Epithelial cell of prostate (primary cell): ENCODE measurements around the gene SERPINB1.
A peak's percentile ranks its signal among the peaks of the same experiment; 100 is the strongest.
"Not testable (repeated sequence)": the region's sequence is repeated elsewhere in the genome, so short reads cannot be mapped to it uniquely, and the experiment has no call there.

Experiments
- DNase-seq: peaks from one replicate; pipeline ENCODE4 v3.0.0-alpha.2; 2011; ENCODE audit warnings: low read depth, low spot score
- H3K27ac ChIP-seq: fragments of 450-650 bp; 2 replicates; pipeline ENCODE4 v1.5.1; 2017; ENCODE audit warnings: mild to moderate bottlenecking

SERPINB1 gene

DNA sequence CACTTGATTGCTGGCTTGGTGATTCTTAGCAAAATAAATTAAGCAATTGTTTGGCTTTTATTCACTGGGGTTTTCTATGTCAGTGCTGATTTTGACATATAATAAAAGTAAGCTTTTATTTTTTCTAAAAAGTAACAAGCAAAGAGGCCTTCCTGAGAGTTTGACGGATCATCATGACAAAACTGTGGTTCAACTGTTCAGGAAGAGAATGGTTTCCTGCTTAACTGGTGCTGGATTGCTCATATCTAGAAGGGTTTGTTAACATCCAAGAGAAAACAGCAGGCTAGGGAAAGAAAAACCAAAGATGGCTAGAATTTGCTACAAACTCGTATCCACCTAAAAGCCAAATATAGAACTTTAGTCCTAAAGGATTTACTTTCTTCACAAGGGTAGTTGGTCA lies 21.2 kb downstream of the SERPINB1 start:
- peak overlapping the region; percentile 26 for H3K27ac ChIP-seq
- no peak for DNase-seq

DNA sequence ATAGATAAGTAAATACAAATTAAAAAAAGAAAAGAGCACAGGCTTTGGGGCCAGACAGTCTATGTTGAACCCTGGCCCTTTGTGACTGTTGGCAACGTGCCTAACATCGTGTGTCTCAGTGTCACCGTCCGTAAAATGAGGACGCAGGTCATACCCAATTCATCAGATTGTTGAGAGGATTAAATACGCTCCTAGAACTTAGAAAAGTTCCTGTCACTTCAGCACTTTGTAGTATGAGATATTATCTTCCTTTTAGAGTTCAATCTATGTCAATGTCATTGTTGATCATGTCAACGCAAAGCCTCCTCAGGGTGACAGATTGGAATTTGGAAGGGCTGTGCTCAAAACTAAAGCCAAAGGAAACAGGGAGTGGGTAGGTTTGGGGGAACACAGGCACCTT lies 21.7 kb downstream of the SERPINB1 start:
- DNase-seq: no peak
- peak overlapping the region; percentile 26 for H3K27ac ChIP-seq

DNA sequence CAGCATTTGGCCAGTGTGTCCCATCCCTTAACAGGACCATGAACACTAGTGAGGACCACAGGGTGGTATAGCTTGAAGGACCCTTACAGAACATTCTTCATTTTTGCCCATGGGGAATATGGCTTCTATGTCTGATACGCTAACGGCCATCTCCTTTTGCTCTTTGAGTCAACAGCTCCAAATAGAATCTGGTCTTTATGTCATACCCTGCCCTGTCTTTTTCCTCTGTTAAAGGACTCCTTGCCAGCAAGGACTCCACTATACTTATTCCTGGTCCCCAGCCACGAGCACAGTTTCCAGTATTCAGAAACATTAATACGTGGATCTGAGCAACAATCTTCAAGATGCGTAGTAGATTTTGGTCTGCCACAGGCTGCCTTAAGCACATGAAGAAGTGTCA lies 22.5 kb downstream of the SERPINB1 start:
- no peak for DNase-seq
- H3K27ac ChIP-seq: peak overlapping the region; percentile 95

DNA sequence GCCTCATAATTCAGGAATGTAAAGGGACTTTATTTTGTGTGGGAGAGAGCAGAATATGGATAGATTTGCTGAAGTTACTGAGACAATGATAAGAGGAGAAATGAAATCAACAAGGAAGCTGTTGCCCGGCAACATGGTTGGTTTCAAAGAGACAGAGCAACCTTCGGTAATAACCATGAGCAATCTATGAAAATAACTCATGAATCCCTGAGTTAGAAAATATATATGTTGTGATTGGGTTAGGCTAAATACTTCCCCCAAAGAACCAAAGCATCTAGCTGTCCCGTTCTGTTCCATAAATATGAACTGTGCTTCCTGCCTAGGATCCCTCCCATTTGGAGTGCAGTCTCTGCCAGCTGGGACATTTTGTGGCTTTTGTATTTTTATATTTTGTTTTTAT lies 23.1 kb downstream of the SERPINB1 start:
- no peak for DNase-seq
- H3K27ac ChIP-seq: peak overlapping the region; percentile 95

DNA sequence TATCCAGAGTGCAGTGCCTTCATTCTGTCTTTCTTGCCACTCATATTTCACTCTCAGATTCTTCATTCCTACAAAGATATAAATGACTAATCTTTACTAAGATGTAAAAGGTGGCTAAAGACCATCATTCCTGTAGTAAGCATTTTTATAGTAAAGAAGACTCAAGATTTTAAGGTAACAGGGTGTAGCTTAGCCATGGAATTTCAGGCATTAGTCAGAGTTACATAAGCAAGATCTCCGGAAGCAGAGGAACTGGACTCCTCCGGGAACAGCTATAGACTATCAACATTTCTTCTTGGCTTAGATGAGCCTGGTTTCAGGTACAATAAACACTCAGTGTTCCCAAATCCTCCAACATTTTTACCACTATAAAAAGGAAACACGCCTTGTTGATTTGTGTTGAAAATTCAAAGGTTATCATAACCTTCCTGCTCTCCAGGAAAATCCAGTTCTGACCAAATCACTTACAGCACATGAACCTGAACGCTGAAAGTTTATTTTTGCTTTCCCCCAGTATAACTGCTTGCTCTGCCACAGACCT lies 23.7 kb downstream of the SERPINB1 start:
- DNase-seq: no peak
- peak overlapping the region; percentile 95 for H3K27ac ChIP-seq

DNA sequence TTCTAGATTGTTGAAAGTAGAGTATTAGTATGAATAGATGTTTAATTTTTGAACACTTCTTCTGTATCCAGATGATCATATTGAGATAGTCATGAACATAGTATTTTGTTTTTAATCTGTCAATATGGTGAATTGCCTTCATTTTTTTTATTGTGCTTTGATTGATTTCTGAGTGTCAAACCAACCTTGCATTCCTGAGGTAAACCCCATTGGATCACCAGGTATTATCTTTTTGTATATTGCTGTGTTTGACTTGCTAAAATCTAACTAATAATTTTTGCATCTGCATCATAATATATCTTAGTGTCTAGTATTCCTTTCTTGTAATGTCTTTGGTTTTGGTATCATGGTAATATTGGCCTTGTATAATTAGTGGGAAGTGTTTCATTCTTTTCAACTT lies 25.5 kb downstream of the SERPINB1 start:
- no peak overlapping the region for H3K27ac ChIP-seq
- no peak for DNase-seq

DNA sequence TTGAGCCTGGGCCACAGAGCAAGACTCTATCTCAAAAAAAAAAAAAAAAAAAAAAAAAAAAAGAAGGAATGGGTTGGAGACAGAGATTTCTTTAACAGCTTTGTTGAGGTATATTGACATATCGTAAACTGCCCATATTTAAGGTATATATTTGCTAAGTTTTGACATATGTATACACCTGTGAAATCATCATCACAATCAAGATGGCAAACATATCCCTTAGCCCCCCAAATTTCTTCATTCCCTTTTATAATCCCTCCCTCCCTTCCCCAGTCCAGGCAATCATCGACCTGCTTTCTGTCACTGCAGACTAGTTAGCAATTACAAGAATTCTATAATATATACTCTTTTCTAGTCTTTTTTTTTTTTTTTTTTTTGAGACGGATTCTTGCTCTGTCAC lies 29.0 kb downstream of the SERPINB1 start:
- no peak for DNase-seq
- no peak overlapping the region for H3K27ac ChIP-seq

DNA sequence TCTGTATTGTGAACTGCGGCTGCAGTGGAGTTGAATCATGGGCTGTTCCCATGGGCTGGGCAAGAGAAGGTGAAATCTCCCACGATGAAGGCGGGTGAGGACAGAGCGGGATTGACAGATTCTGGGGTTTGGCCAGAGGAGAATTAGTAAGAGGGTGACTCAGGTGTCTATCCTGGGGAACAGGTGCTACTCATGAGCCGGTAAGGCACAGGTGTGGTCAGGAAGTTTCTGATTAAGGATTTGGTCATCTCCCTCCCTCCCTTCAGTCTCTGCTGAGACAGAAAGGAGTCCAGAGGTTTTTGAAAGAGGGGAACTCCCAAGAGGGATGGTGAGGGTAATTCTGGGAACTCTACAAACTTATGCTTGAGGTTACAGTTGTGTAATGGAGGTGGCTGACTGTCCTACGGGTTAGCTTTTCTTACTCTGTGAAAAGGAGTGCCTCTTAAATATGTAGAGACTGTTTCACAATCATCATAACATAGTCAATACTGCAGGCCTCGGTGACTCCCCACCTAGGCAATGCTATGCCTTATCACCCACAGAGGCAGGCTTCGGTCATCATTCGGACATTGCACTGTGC lies 31.5 kb downstream of the SERPINB1 start:
- DNase-seq: peak; percentile 100

DNA sequence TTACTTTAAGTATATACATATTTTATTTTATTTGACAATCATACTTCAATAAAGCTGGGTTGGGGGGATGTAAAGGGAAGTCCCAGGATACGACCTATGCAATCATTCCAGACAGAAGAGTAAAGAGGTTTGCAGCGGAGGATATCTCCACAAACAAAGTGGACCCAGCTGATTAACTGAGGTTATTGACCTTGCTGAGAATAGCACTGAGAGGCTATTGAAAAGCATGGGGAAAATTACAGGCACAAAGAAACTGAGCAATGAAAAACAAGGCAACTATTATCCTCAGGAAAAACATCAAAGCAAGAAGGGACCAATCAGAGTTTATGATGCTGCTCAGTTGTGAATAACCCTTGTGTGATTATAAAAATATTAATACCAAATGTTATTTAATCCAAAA lies 32.6 kb downstream of the SERPINB1 start:
- peak overlapping the region; percentile 97 for H3K27ac ChIP-seq

More for the DNA sequence above, 31.5 kb downstream of the SERPINB1 start:
- peak overlapping the region; percentile 97 for H3K27ac ChIP-seq

DNA sequence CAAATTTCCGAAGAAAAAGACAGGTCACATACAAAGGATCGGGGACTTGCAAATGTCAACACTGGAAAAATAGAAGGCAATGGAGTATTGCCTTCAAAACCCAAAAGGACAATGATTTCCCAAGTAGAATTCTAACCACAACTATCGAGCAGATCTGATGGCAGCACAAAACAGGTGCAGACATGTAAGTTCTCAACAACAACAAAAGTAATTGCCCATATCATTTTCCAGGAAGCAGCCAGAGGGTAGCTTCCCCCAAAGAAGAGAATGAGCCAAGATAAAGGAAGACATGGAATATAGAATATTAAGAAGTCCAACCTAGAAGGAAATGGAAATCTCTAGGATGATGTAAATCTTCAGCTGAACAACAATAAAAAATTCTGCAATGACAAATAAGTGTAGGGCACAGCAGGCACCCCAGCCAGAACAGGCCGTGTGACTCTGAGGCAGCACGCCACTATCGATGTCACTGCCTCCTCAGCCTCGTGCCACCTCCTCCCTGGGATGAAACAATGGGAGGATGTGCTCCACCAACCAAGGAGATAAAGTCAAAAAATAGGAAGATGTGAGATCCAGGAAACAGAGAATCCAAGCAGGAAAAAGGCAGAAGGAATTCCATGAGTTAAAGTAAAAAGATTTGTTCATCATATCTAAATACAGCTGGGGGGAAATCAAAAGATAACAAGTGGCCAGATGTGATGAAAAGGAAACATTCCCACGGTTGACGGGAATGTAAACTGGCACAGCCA lies 34.1 kb downstream of the SERPINB1 start:
- peak overlapping the region; percentile 97 for H3K27ac ChIP-seq
- no peak for DNase-seq

More for the DNA sequence above, 32.6 kb downstream of the SERPINB1 start:
- no peak for DNase-seq

DNA sequence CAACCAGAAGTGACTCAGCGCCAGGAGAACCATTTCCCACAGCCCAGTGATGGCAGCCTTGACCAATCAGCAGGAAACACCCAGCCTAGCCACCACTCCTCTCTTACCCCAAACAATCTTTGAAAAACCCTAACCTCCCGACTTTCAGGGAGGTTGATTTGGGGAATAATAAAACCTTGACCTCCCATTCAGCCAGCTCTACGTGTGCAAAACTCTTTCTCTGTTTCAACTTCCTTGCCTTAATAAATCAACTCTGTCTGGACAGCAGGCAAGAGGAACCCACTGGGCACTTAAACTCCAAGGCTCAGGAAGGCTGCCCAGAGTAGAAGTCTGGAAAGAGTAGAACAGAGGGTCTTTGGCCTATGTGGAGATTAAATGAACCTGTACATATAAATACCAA lies 35.0 kb downstream of the SERPINB1 start:
- DNase-seq: no peak
- peak overlapping the region; percentile 97 for H3K27ac ChIP-seq

DNA sequence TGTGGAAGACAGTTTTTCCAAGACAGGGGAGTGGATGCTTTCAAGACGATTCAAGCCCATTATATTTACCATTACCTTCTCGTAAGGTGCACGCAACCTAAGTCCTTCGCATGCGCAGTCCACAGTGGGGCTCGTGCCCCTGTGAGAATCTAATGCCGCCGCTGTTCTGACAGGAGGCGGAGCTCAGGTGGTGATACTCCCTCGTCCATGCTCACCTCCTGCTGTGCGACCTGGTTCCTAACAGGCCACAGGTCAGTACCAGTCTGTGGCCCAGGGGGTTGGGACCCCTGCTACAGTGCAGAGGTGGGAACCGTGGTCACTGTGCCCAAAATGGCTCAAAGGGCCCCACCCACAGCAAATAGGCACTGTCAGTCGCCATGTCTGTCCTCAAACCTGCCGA lies 36.6 kb downstream of the SERPINB1 start:
- no peak overlapping the region for H3K27ac ChIP-seq
- DNase-seq: no peak

DNA sequence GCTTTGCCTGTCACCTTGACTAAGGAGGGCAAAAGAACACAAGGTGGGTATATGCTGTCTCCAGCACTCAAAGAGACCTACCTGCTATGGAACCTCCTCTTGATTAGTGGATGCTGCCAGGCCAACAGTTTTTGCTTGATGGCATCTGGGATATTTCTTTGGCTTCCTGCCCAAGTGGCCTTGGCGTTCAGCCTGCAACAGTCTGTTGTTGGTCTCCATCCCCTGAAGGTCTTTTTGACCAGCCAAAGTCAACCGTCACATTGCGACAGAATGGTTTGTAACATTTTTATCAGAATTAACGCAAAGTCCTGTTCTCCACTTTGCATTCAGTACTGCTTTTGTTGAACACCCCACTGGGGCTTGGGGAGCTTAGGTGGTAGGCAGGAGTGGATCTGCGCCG lies 37.1 kb downstream of the SERPINB1 start:
- no peak overlapping the region for H3K27ac ChIP-seq
- DNase-seq: no peak

DNA sequence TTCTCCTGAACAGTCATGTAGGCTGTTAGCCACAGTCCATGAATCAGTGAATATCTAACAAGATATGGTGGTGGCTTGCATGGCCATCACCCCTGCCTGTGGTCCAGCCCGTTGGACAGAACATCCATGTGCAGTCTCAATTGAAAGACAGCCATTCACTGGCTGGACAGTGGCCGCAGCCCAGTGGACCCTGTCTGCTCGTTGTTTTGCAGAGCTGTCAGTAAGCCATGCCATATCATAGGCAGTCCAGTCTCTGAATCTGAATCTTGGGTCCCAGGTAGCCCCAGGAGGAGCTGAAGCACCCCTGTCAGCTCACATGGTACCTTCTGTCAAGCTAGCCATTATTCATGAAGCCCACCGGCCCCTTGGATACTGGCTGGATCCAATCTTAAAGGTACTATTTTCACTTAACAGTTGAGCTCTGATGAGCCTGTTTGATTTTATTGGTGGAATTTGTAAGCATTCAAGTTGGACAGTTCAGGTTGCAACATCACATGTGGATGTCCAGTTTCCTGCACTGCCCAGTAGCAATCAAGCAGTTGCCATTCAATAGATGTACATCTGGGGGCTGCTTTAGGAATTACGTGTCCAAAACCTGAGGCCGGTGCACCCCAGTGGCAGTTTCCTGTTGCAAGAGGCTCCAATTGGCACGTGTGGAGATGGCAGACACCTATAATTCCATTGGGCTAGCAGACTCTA lies 37.8 kb downstream of the SERPINB1 start:
- no peak overlapping the region for H3K27ac ChIP-seq
- no peak for DNase-seq

DNA sequence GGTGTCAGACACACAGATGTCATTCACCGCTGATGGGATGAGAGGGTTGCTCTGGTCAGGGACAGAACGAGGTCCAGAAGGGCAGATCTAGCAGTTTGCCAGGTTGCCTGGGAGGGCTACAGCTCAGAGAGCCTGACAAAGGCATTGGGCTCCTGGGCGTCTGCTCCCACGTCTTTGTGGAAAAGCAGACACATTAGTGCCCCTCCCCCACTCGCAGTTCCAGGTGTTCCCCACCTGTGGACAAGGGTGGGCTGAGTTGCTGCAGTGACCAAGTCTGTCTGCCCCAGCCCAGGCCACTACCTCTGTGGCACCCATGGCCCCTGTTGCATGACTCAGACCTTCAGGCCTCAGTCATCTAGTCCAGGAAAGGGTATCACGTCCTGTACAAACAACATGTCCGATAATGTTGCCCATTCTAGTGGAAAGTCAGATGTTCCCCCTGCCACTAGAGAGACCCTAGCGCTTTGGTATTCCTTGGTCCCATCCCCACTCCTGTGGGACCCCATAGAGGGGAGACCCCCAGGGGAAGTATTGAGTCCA lies 39.1 kb downstream of the SERPINB1 start:
- no peak overlapping the region for H3K27ac ChIP-seq
- no peak for DNase-seq

DNA sequence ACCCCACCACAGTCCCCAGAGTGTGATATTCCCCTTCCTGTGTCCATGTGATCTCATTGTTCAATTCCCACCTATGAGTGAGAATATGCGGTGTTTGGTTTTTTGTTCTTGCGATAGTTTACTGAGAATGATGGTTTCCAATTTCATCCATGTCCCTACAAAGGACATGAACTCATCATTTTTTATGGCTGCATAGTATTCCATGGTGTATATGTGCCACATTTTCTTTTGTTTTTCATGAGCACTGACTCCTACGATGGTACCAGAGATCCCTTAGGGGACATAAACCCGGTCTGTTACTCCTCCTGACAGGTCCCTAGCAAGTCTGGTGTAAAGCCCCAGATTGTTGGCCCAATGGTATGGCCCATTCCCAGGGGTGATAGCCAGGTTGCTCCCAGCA lies 40.0 kb downstream of the SERPINB1 start:
- H3K27ac ChIP-seq, DNase-seq: not testable (repeated sequence)

DNA sequence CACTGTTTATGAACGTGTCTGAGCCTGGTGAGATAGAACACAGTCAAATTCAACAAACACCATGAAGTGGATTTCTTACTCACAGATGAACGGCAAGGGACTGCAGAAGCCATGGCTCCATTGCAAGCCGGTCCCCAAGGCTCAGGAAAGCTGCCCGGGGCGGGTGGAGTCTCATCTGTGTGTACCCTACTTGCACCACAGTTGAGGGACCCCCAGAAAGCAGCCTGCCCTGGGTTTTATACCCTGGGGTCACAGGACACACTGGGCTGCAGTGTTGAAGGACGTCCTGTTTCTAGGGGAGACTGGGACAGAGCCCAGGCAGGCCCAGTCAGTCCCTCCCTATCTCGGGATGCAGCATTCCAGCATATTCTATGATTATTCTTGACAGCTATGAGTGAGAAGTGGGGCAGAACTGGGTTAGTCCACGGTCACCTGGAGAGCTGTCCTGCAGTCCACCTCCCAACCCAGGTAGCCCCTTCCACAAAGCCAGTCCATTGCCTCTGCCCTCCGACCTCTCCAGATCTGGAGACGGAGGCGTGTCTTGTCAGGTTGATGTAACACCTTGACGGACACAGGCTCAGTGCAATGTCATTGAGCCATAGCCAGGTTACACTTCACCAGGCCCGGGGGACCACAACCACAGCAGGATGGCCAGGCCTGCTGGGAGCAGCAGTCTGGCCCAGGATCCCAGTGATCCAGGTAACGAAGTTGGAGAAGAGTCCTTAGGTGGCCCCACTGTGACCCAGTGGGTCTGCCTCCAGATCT lies 40.9 kb downstream of the SERPINB1 start:
- no peak overlapping the region for H3K27ac ChIP-seq
- no peak for DNase-seq

DNA sequence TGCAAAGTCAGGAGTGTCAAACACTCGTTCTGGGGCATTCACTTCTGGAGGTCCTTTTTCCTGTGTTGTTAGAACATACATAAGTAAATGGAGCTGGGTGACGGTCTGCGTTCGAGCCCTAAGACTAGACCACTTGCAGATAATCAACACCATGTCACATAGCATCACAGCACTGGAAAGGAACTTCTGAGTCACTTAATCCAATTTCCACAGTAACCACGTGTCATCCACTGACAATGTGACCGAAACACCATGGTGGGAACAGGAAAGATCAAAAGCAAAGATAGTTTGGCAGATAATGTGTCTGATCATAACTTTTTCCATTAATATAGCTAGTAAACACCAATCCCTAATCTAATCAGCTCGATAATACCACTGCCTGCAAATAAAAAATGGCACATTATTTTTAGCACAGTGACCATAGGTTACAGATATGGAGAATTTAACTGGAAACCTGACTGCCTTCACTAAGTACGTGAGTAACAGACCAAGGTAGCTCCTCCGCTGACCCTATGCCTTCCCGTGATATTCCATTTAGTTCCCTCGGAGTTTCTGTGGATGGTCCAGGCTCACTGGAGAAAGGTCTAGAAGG lies 41.6 kb downstream of the SERPINB1 start:
- no peak for DNase-seq

DNA sequence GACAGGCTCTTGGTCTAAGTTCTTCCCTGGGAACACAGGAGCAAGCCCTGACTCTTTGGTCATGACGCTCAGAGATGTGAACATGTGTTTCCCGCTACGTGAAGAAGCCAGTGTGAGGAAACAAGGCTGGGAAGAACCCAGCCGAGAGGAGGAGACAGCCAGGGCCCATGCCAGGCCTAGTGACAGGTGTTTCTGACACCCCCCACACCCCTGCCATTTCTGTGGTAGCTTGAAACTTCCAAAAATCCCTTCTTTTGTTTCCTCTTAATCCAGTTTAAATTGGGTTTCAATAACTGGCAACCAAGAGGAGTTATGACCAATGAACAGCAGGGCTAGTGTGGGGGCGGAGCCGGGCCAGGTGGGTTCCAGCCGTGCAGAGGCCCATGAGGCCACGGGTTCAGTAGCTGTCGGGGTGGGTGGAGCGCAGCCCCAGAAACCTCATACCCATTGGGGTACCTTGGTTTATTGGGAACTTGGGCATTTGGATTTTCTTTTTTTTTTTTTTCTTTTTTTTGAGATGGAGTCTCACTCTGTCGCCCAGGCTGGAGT lies 43.0 kb downstream of the SERPINB1 start:
- no peak for DNase-seq
- no peak overlapping the region for H3K27ac ChIP-seq

More for the DNA sequence above, 41.6 kb downstream of the SERPINB1 start:
- no peak overlapping the region for H3K27ac ChIP-seq
